ENCODE results near the gene SRBD1. TPM values are rescaled to one million over a fixed set of nuclear protein-coding genes. Genes with fewer than 3 reads are reported as not detected.

SRBD1 gene
- 8.7 to 10.3 TPM (median 9.5 TPM) in 5 replicates for total RNA-seq (2022; extraction: Qiagen RNA extraction)

GRCh38 chr2:45611020-45611859 is at the start of gene SRBD1:
Gene SRBD1 (minus strand): TSS chr2:45611267. CDS start chr2:45605441, 5,826 bp downstream.

GRCh38 chr2:45651415-45652089 is 40.5 kb upstream of the SRBD1 start, which contains the start of gene PRKCE:
Gene PRKCE (plus strand): TSS chr2:45651675.

Other genes with a start within 250 kb of the SRBD1 start
- 8.9 to 12.5 TPM (median 10.6 TPM) in 5 replicates for gene PRKCE, start 40.4 kb upstream of the SRBD1 start, total RNA-seq (2022; extraction: Qiagen RNA extraction)